GM19438 (cell line): ENCODE results near the gene SLC5A11.

ENCODE experiments used
- ATAC-seq: cut with Tn5 transposase; IDR thresholded peaks from one replicate; pipeline ENCODE4 v1.9.1; 2021; ENCODE audit warnings: low read depth; ENCODE audit not compliant: unreplicated experiment

SLC5A11 gene

GRCh38 chr16:24957887-24958286 is 112.1 kb downstream of the SLC5A11 start:
- ATAC-seq = no peak
